ENCODE measurements around the gene ZBTB21. TPM values are rescaled to one million over a fixed set of nuclear protein-coding genes. Genes with fewer than 3 reads are reported as not detected.

Gene ZBTB21
- total and polyA plus RNA-seq, 9 donors: 4.1 to 41.4 (median 21.9) TPM

DNA sequence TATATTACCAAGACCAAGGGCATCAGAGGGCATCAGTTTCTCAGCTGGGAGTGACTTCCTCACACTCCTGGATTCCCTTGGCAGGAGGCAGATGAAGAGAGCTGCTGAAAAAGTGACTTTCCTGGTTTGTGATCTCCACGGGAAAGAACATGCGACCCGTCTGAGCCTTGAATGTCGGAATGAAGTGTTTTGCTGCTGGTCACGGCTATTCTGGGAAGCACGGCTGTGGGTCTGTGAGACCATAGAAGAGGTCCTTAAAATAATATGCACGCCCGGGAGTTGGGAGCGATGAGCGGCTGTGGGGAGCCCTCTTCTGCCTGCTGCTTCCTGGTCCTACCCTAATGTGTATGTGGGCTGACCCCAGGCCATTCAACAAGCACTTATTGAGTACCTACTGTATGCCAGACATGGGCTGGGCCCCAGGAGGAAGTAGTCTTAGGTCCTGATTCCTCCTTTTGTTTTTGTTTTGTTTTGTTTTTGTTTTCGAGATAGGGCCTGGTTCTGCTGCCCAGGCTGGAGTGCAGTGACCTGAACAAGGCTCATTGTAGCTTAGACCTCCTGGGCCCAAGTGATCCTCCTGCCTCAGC is 47.8 kb upstream of the ZBTB21 start:
- Histone ChIP-seq H3K36me3 (no peaks in the 10 kb centered on the region), H3K4me1 (ENCODE audit: insufficient read depth) (no peaks in the 10 kb centered on the region), H3K27me3 (no peaks in the 10 kb centered on the region), H3K27ac (no peak overlapping the region), H3K9me3 (no peaks in the 10 kb centered on the region), H3K4me3 (no peak overlapping the region)
- intact Hi-C loops (cut with DNase I): loop anchor here in 2 of 4 donors (5.0 to 10.0 kb wide), 2 partner anchors 467 to 614 kb away; no protein-coding TSS in a partner anchor
- TF ChIP-seq, protein P1, sequence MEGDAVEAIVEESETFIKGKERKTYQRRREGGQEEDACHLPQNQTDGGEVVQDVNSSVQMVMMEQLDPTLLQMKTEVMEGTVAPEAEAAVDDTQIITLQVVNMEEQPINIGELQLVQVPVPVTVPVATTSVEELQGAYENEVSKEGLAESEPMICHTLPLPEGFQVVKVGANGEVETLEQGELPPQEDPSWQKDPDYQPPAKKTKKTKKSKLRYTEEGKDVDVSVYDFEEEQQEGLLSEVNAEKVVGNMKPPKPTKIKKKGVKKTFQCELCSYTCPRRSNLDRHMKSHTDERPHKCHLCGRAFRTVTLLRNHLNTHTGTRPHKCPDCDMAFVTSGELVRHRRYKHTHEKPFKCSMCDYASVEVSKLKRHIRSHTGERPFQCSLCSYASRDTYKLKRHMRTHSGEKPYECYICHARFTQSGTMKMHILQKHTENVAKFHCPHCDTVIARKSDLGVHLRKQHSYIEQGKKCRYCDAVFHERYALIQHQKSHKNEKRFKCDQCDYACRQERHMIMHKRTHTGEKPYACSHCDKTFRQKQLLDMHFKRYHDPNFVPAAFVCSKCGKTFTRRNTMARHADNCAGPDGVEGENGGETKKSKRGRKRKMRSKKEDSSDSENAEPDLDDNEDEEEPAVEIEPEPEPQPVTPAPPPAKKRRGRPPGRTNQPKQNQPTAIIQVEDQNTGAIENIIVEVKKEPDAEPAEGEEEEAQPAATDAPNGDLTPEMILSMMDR (IDR thresholded peaks at IDR 0.05): no peak
- no peak for TF ChIP-seq POLR2A (IDR thresholded peaks at IDR 0.05)
- no peak for TF ChIP-seq EP300 (IDR thresholded peaks at IDR 0.05)
- 46 to 63% (median 56%) methylated on average over 11 of the region's 11 CpGs for WGBS, 3 donors
- no peak for DNase-seq

DNA sequence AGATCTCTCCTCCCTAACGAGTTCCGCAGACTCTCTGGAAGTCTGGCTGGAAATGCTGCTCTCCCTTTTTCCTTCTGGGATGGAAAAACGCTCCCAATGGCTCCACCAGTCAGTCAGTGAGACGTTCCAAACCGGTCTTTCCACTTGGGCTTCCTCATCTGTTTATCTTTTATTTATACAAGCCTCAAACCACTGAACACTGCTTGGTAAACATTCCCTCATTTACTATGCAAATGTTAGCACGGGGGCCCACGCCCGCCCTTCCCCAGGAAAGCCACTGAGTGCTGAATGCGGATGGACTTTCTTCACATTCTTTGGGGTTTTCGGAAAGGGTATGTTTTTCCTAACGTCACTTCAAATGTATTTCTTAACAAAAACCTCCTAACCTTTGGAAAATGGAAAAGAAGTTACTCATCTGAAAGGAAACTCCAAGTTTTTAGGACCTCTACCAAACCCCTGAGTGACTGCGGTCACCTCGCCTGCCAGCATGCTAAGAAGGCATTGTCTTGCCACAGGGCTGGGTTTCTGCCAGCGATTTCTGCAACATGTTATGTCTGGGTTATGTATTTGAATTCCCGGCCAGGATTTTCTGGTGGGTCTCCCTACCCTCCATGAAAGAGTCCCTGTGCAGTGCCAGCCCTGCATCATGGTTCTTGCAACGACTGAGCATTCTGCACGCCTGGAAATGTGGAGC is 47.0 kb upstream of the ZBTB21 start:
- Histone ChIP-seq H3K4me3 (no peak overlapping the region), H3K27me3 (no peaks in the 10 kb centered on the region), H3K4me1 (ENCODE audit: insufficient read depth) (no peaks in the 10 kb centered on the region), H3K36me3 (no peaks in the 10 kb centered on the region), H3K9me3 (no peaks in the 10 kb centered on the region), H3K27ac (no peak overlapping the region)
- intact Hi-C loops (cut with DNase I): loop anchor here in 2 of 4 donors (5.0 to 10.0 kb wide), 2 partner anchors 468 to 615 kb away; no protein-coding TSS in a partner anchor
- WGBS, 3 donors: 19 to 35% (median 34%) methylated on average over 17 of the region's 17 CpGs
- DNase-seq: no peak
- TF ChIP-seq EP300 (IDR thresholded peaks at IDR 0.05): no peak

DNA sequence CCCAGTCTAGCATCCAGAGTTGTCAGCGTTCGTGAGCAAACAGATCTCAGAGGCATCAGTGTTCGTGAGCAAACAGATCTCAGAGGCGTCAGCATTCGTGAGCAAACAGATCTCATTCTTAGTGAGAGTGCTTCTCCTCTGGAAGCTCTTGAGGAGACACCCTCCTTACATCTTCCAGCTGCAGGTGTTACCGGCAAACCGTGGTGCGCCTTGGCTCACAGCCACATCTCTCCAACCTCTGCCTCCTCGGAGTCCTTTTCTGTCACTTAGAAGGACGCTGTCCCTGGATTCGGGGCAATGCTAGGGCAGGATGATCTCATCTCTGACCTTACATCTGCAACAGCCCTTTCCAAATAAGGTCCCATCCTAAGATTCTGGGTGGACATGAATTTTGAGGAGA is 46.3 kb upstream of the ZBTB21 start:
- Histone ChIP-seq H3K4me1 (ENCODE audit: insufficient read depth) (no peaks in the 10 kb centered on the region), H3K4me3 (no peak overlapping the region), H3K36me3 (no peaks in the 10 kb centered on the region), H3K27me3 (no peaks in the 10 kb centered on the region), H3K9me3 (no peaks in the 10 kb centered on the region), H3K27ac (no peak overlapping the region)
- WGBS, 3 donors: 72 to 78% (median 75%) methylated on average over 11 of the region's 11 CpGs
- DNase-seq: no peak
- TF ChIP-seq, protein P1 (IDR thresholded peaks at IDR 0.05): no peak
- TF ChIP-seq EP300 (IDR thresholded peaks at IDR 0.05) (no peak), POLR2A (IDR thresholded peaks at IDR 0.05) (no peak)
- intact Hi-C loops (cut with DNase I): loop anchor here in 2 of 4 donors (5.0 to 10.0 kb wide), 2 partner anchors 468 to 616 kb away; no protein-coding TSS in a partner anchor

DNA sequence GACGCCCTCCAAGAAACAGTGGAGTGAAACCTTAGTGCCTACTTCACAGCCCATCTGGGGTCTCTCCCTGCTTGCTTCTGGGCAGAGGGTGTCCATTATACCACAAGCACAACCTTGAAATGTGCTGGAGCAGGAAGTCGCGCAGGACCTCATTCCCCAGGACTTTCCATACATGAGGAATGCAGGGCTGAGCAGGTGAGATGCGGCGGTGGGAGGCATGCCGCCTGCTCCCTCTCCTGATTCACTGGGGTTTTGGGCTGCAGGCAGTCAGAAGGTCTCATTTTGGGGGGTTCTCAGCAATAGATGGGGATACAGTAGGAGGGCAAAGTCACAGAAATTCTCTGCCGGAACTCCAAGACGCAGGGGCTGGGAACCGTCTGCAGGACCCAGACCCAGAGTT is 45.3 kb upstream of the ZBTB21 start:
- DNase-seq: no peak
- Histone ChIP-seq H3K9me3 (no peaks in the 10 kb centered on the region), H3K4me1 (ENCODE audit: insufficient read depth) (no peaks in the 10 kb centered on the region), H3K36me3 (no peaks in the 10 kb centered on the region), H3K4me3 (no peak overlapping the region), H3K27me3 (no peaks in the 10 kb centered on the region), H3K27ac (no peak overlapping the region)
- intact Hi-C loops (cut with DNase I): loop anchor here in 2 of 4 donors (5.0 to 10.0 kb wide), 2 partner anchors 469 to 617 kb away; no protein-coding TSS in a partner anchor
- TF ChIP-seq EP300 (IDR thresholded peaks at IDR 0.05): no peak
- TF ChIP-seq POLR2A (IDR thresholded peaks at IDR 0.05): no peak
- TF ChIP-seq, protein P1 (IDR thresholded peaks at IDR 0.05): no peak
- 83 to 96% (median 86%) methylated on average over 9 of the region's 9 CpGs for whole genome bisulfite sequencing, 3 donors

DNA sequence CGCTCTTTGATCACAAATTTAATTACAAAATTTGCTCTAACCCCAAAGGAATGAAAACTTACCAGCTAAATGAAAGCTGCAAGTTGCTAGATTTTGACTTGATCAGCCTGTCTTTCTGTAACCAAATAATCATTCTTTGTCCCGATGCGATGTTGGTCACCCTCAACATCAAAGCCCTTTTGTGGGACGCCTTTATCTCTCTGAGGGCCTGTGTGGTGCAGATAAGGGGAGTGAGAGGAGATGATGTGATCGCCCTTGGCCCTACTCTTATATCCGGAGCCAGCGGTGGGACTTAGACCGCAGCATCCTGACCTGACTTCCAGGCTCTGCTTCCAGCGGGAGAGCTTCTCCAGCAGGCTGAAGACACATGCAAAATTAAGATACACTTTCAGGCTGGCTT is 41.6 kb upstream of the ZBTB21 start:
- Histone ChIP-seq H3K27me3 (no peaks in the 10 kb centered on the region), H3K36me3 (no peaks in the 10 kb centered on the region), H3K4me1 (ENCODE audit: insufficient read depth) (peaks cover 2% of the 10 kb centered on the region), H3K27ac (no peak overlapping the region), H3K4me3 (no peak overlapping the region), H3K9me3 (no peaks in the 10 kb centered on the region)
- TF ChIP-seq EP300 (IDR thresholded peaks at IDR 0.05) (no peak), POLR2A (IDR thresholded peaks at IDR 0.05) (no peak)
- TF ChIP-seq, protein P1 (IDR thresholded peaks at IDR 0.05): no peak
- DNase-seq: no peak
- intact Hi-C loops (cut with DNase I): loop anchor here in 1 of 4 donors (10.0 kb wide), 1 partner anchor 473 kb away; no protein-coding TSS in a partner anchor
- 60 to 84% (median 63%) methylated on average over 9 of the region's 9 CpGs for WGBS, 3 donors
